NT2/D1 (cell line): ENCODE measurements around the gene MUC5AC.

ENCODE experiments used
- DNase-seq: peaks from one replicate; pipeline ENCODE4 v3.0.0-alpha.2; 2011; ENCODE audit warnings: low read depth, low spot score
- H3K27me3 ChIP-seq: 2 replicates; pipeline ENCODE4 v1.6.0; 2011; ENCODE audit warnings: mild to moderate bottlenecking; ENCODE audit not compliant: insufficient read length, insufficient read depth
- H3K36me3 ChIP-seq: 2 replicates; pipeline ENCODE4 v1.6.1; 2011; ENCODE audit warnings: mild to moderate bottlenecking, low read length, mixed read lengths; ENCODE audit not compliant: insufficient read depth, insufficient read length
- H3K4me1 ChIP-seq: 2 replicates; pipeline ENCODE4 v1.5.1; 2011; ENCODE audit not compliant: insufficient read depth, insufficient read length
- H3K4me3 ChIP-seq: 2 replicates; pipeline ENCODE4 v1.5.1; 2011; ENCODE audit warnings: low read depth; ENCODE audit not compliant: insufficient read length
- H3K9ac ChIP-seq: 2 replicates; pipeline ENCODE4 v1.6.0; 2011; ENCODE audit warnings: low read depth; ENCODE audit not compliant: insufficient read length
- H3K9me3 ChIP-seq: 2 replicates; pipeline ENCODE4 v1.5.1; 2011; ENCODE audit warnings: mild to moderate bottlenecking, low read length; ENCODE audit not compliant: insufficient read depth
- SUZ12 ChIP-seq: IDR thresholded peaks from 2 replicates; pipeline ENCODE4 v1.6.1; 2011; ENCODE audit not compliant: insufficient read length, insufficient read depth; ENCODE audit errors: extremely low read depth
- YY1 ChIP-seq: IDR thresholded peaks from 2 replicates; pipeline ENCODE4 v1.6.1; 2011; ENCODE audit not compliant: insufficient read length, insufficient read depth
- ZNF274 ChIP-seq: IDR thresholded peaks from 2 replicates; pipeline ENCODE4 v1.6.1; 2011; ENCODE audit warnings: mild to moderate bottlenecking, low read depth, low read length

Gene MUC5AC

GRCh38 chr11:1123970-1124369 is 33.8 kb upstream of the MUC5AC start:
- DNase-seq, result no peak
- H3K4me1 ChIP-seq, result peaks cover 5% of the 10 kb centered on the region
- H3K9ac ChIP-seq, result no peak overlapping the region
- H3K27me3 ChIP-seq, result peaks cover 39% of the 10 kb centered on the region
- H3K9me3 ChIP-seq, result no peaks in the 10 kb centered on the region
- no peaks in the 10 kb centered on the region for H3K36me3 ChIP-seq
- TF ChIP-seq YY1 (no peak), ZNF274 (no peak), SUZ12 (no peak)
- no peak overlapping the region for H3K4me3 ChIP-seq

- H3K4me1 ChIP-seq, result peaks cover 14% of the 10 kb centered on the region
- no peaks in the 10 kb centered on the region for H3K36me3 ChIP-seq
- peaks cover 39% of the 10 kb centered on the region for H3K27me3 ChIP-seq
- TF ChIP-seq YY1, result no peak
- no peak for TF ChIP-seq SUZ12
- TF ChIP-seq ZNF274, result no peak
- DNase-seq, result no peak
- H3K4me3 ChIP-seq, result no peak overlapping the region
- H3K9ac ChIP-seq, result no peak overlapping the region
- H3K9me3 ChIP-seq, result no peaks in the 10 kb centered on the region
Observed at GRCh38 chr11:1125803-1126202, 31.9 kb upstream of the MUC5AC start.

GRCh38 chr11:1126491-1126926 is 31.2 kb upstream of the MUC5AC start:
- Histone ChIP-seq H3K9me3 (no peaks in the 10 kb centered on the region), H3K36me3 (no peaks in the 10 kb centered on the region), H3K4me1 (peaks cover 18% of the 10 kb centered on the region), H3K4me3 (no peak overlapping the region), H3K9ac (no peak overlapping the region), H3K27me3 (peaks cover 39% of the 10 kb centered on the region)
- no peak for DNase-seq
- TF ChIP-seq YY1 (no peak), SUZ12 (no peak), ZNF274 (no peak)

DNA sequence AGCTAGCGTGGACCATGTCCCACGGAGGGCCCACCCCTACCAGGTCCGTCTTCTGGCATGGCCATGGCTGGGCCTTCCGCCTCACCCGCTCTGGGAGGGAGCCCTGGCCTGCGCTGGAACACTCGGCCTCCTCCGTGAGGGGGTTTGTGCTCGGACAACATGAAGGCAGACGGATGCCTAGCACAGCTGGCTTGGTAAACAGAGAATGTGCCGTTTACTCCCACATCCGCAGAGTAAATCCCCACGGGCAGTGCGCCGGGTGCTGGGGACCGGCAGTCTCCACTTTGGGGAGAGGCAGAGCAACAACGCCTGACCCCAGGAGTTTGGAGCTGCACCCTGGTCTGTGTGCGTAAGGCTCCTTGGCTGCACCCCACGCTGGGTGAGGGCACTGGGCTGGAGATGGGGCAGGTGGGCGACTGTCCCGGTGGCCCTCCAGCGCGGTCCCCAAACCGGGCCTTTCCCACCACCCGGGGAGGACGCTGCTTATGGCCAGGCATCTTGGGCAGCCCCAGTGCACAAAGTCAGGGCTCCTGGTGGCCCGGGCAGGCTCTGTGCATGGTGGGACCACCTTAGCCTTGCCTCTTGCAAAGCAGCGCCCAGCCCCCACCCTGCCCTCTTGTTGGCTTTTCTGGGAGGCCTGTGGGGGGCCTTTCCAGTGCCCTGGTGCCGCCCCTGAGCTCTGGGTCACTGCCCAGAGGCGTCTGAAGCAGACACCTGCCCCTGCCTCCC is 30.7 kb upstream of the MUC5AC start:
- H3K9ac ChIP-seq, result peak overlapping the region; percentile 32
- no peaks in the 10 kb centered on the region for H3K36me3 ChIP-seq
- peaks cover 36% of the 10 kb centered on the region for H3K27me3 ChIP-seq
- no peak for DNase-seq
- no peak for TF ChIP-seq SUZ12
- TF ChIP-seq YY1, result no peak
- no peak for TF ChIP-seq ZNF274
- no peaks in the 10 kb centered on the region for H3K9me3 ChIP-seq
- H3K4me3 ChIP-seq, result no peak overlapping the region
- H3K4me1 ChIP-seq, result peaks cover 18% of the 10 kb centered on the region

DNA sequence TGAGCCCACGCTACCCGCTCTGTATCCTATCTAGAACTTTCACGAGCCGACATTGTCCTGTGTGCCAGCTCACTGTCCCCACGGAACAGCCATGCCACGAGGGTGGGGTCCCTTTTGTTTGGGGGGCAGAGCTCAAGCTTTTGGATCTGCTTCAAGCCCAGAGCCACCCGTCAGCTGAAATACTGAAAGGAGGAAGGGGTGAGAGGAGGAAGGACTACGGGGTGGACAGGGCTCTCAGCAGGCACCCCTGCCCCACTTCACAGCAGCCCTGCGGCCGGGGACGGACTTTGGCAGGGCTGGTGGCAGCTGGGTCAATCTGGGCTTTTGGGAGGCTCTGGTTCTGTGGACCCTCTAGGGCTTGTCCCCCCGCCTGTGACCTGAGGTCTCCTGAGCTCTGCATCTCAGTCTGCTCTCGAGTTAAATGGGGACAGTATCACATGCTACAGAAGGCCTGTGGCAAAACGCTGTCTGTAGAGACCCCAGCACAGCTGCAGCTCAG is 30.0 kb upstream of the MUC5AC start:
- Histone ChIP-seq H3K9ac (peak overlapping the region; percentile 32), H3K27me3 (peaks cover 30% of the 10 kb centered on the region), H3K4me1 (peaks cover 18% of the 10 kb centered on the region), H3K9me3 (no peaks in the 10 kb centered on the region), H3K4me3 (no peak overlapping the region), H3K36me3 (no peaks in the 10 kb centered on the region)
- no peak for TF ChIP-seq ZNF274
- no peak for TF ChIP-seq YY1
- no peak for TF ChIP-seq SUZ12
- DNase-seq, result no peak

DNA sequence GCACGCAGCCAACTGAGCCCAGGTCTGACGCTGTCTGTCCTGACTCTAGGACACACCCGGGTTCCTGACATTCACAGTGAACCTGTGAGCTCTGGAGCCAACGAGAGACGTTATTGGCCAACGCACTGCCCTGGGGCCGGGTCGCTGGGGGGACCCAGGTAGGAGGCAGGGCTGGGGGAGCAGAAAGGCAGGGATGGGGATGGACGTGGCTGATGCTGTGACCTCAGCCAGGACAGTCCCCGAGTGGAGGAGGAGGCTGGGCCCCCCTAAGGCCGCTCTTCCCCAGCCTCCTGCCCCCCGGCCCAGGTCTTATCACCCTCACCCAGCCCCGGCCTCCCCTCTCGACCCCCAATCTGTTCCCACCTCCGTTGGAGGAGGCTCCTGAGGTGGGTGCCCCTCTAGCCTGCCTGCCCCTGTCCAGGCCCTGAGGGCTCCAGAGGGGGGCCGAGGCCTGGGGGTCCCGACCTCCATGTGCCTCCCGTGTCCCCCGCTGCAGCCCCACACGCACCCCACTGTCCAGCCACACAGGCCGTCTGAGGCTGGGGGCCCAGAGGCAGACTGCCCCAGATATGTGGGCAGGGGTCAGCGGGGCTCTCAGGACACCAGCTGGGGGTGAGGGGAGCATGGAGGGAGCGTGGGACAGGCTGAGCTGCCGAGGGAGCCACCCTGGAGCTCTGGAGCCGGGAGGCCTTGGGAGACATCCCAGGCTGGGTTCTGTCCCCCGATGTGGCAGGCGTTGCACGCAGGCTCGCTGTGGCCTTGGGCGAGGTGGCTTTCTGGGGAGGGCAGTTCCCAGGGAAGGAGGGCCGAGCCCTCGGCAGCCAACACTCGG is 29.2 kb upstream of the MUC5AC start:
- H3K9me3 ChIP-seq, result 0 out of 2 replicates have a peak, but pooled peaks cover under 1% of the 10 kb centered on the region
- H3K4me1 ChIP-seq, result peaks cover 18% of the 10 kb centered on the region
- TF ChIP-seq ZNF274 (no peak), SUZ12 (no peak), YY1 (no peak)
- no peak overlapping the region for H3K9ac ChIP-seq
- H3K27me3 ChIP-seq, result peaks cover 22% of the 10 kb centered on the region
- H3K36me3 ChIP-seq, result no peaks in the 10 kb centered on the region
- no peak overlapping the region for H3K4me3 ChIP-seq
- no peak for DNase-seq

GRCh38 chr11:1129143-1129610 is 28.6 kb upstream of the MUC5AC start:
- Histone ChIP-seq H3K27me3 (peaks cover 15% of the 10 kb centered on the region), H3K9ac (no peak overlapping the region), H3K4me1 (peaks cover 18% of the 10 kb centered on the region), H3K9me3 (peaks cover 7% of the 10 kb centered on the region), H3K4me3 (no peak overlapping the region), H3K36me3 (no peaks in the 10 kb centered on the region)
- DNase-seq, result no peak
- no peak for TF ChIP-seq YY1
